SK-N-MC (cell line): ENCODE results near the gene LAMP5.

Experiments used
- EZH2 ChIP-seq: fragments of 200-600 bp; sonication (generic); IDR thresholded peaks from one replicate; pipeline ENCODE4 v1.6.1; 2017; ENCODE audit warnings: antibody characterized with exemption
- POLR2AphosphoS5 ChIP-seq: IDR thresholded peaks from 2 replicates; pipeline ENCODE4 v1.6.1; 2012; ENCODE audit warnings: mild to moderate bottlenecking, low read depth, low read length, borderline replicate concordance

DNA sequence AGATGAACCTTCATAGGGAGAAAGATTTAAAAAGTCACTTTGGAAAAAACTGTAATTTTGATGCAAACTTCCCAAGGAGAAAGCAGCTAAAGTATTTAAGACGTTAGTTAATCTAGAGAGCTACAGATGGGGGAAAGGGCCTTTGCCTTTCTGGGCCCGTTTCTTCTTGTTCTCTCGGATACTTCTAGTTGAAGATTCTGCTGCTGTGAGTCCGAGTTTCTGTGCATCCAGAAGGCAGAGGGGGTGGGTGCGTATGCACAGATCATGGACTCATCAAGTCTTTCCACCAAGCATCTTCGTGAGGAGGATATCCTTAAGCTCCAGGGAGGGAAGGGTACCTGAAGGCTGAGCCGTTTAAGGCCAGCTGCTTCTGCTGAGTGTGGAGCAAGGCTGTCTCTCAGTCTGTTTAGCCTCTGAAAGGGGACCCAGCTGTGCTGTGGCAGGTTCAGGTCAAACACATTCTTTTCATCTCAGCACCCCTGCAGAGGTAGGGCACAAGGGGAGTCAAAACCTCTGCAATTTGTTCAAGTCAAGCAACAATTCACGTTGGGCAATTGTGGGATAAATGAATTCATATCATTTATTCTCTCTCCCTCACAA lies 4.3 kb downstream of the LAMP5 start:
- no peak for TF ChIP-seq POLR2AphosphoS5
- no peak for TF ChIP-seq EZH2
